NCI-H2171 treated with DMSO at 0.1 percent for 48 hours (cell line): ENCODE results near the gene ITSN2.

Experiments used
- DNase-seq: peaks from one replicate; lab custom pipeline; 2025; lab: John Stamatoyannopoulos, UW

Gene ITSN2

GRCh38 chr2:24334245-24334633, 26.1 kb downstream of the ITSN2 start:
- DNase-seq, result no peak

GRCh38 chr2:24332791-24333540, 27.4 kb downstream of the ITSN2 start:
- no peak for DNase-seq

DNA sequence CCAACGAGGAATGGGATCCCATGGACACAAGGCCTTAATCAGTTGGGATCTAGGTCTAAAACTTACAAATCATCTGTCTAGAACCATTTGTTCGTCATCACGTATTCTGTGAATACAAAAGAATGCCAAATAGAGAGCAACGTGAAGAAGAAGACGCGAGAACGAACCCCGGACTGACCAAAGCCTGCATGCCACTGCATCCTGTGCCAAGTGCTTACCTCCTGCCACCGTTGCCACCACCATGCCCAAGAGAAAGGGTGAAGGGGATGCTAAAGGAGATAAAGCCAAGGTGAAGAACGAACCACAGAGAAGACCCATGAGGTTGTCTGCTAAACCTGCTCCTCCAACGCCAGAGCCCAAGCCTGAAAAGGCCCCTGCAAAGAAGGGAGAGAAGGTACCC, 30.2 kb downstream of the ITSN2 start:
- no peak for DNase-seq

DNA sequence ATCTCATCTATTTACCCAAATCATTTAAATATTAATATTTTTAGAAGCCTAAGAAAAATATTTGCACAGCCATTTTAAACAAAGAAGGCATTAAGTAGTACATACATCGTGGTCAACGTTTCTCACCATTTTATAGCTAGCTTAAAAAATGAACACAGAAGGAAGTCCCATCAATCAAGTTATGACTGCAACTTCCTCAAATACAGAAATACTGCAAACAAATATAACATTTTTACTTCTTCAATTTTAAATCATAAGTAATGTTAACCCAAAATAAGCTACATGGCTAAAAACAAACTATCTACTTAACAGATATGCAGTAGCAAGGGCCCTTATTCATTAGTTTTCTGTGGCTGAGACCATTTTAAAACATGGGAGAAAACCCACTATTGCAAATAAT, 30.6 kb downstream of the ITSN2 start:
- no peak for DNase-seq

GRCh38 chr2:24328010-24328409, 32.3 kb downstream of the ITSN2 start:
- DNase-seq, result no peak

DNA sequence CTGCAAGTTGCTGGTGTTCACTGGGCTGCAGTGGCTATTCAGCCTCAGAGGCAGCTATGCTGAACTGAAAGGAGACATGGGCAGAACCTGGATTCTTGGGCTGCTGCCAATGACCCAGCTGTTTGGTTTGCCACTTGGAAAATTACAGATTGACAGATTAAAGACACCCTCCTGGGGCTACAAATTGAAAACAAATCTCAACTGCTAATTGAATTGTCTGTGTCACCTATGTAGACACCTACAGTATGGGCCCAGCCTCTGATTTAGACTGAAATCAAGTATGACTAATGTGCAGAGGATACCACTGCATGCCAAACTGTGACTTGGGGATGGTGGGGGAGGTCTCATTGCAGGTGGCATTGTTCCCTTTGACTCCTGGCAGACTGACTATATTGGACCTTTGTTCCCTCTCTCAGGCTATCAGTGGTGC, 42.8 kb downstream of the ITSN2 start:
- peak; percentile 69 for DNase-seq

- no peak for DNase-seq
Observed at GRCh38 chr2:24315669-24316068, 44.7 kb downstream of the ITSN2 start.

GRCh38 chr2:24313744-24314632, 46.3 kb downstream of the ITSN2 start:
- no peak for DNase-seq

DNA sequence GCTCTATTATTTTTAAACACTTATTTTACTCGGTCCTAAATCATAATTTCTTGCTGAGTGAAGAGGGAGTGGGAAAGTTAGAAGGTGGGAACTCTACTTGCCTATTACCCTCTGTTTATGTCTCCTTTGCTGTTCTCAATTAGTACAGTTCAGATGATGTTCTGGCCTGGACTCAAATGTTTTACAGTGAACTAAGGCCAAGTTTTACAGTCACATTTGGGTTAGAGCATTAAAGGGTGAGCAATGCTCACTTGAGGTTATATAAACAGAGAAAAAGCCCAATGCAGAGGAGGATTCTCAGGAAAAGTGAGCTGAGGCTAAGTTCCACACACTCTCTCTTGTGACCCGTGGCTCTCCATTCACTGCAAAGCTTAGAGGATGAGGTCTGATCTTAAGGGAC, 52.4 kb downstream of the ITSN2 start:
- no peak for DNase-seq

DNA sequence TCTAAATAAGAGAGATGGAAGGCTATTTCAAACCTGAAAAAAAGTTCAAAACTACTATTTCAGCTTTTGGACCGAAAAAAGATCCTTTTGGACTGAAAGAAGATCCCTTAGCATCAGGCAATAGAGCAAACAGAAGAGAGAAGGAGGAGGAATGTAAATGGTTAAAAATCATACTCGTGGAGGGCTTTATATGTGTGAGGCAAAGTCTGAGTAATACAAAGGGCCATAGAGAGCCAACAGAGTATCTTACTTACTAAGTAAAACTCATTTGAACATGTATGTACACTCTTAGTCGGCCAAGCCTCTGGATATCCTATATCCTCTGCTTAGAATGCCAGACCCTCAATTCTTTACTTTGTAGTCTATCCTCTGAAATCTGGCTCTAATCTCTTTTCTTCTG, 55.7 kb downstream of the ITSN2 start:
- no peak for DNase-seq

DNA sequence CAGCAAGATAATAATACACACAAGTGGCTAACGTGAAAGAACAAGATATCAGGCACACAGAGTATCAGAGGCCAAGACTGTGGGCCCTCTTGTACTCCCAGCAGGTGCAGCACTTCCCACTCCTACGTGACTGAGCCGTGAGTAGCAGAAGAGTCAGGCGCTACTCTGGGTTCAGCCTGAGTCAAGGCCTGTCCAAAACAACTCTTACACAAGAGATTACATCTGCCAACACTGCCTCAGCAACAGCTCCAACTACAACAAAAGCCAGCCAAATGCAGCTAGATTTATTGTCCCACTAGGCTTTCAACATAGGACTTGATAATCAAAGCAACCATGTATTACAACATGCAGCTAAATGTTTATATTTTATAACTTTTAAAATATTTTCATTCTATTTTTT, 56.2 kb downstream of the ITSN2 start:
- DNase-seq, result peak; percentile 39

GRCh38 chr2:24301599-24301998, 58.7 kb downstream of the ITSN2 start:
- DNase-seq, result no peak

GRCh38 chr2:24297663-24298062, 62.7 kb downstream of the ITSN2 start:
- DNase-seq, result no peak

GRCh38 chr2:24287171-24287570, 73.2 kb downstream of the ITSN2 start:
- no peak for DNase-seq

GRCh38 chr2:24285484-24286152, 74.7 kb downstream of the ITSN2 start:
- peak; percentile 18 for DNase-seq

GRCh38 chr2:24280645-24281044, 79.7 kb downstream of the ITSN2 start:
- no peak for DNase-seq

GRCh38 chr2:24280161-24280560, 80.2 kb downstream of the ITSN2 start:
- DNase-seq, result no peak

- no peak for DNase-seq
Observed at GRCh38 chr2:24276349-24276899, 83.9 kb downstream of the ITSN2 start.

DNA sequence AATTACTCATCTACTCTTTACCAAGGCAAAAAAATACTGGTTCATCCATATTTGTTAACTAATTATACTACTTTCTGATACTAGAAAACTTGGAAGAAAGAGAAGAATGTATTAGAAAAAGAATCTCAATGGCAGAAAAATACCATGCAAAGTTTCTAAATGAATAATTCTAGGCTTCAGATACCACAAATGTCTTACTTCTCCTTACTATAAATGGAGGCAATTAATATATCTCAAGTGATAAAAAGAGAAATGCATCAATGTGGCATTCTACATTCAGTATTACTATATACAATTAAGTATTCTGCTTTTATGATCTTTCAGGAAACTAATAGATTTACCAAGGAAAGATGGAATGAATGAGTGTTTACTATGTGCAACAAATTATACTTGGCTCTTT, 85.5 kb downstream of the ITSN2 start:
- no peak for DNase-seq

GRCh38 chr2:24273598-24273997, 86.7 kb downstream of the ITSN2 start:
- no peak for DNase-seq

- no peak for DNase-seq
Observed at GRCh38 chr2:24272907-24273306, 87.4 kb downstream of the ITSN2 start.

- no peak for DNase-seq
Observed at GRCh38 chr2:24272161-24272802, 88.1 kb downstream of the ITSN2 start.
